Measurements from ENCODE around the gene RESP18.
"Not testable (repeated sequence)": the region's sequence is repeated elsewhere in the genome, so short reads cannot be mapped to it uniquely, and the experiment has no call there.

Gene RESP18

DNA sequence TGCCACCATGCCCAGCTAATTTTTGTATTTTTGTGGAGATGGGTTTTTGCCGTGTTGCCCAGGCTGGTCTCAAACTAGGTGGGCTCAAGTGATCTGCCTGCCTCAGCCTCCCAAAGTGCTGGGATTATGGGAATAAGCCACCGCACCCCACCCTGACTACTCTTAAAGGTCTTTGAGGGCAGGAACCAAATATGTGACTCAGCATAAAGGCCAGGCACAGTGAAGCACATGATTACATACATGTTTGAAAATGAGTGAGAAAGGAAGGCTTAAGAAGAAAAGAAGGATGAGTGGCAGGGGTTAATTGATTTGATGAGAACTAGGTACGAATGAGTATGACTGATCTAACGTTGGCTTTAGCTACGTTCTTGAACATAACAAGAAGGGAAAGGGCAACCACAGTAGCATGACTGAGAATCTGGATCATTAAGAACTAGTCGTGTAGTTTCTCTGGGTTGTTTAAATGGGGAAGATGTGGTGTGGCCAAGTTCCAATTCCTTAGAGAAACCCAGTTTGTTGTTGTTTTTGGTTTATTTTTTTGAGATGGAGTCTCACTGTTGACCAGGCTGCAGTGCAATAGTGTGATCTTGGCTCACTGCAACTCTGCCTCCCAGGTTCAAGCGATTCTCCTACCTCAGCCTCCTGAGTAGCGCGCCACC, 6.8 kb downstream of the RESP18 start:
- DNase-seq (ENCODE audit: low read depth in 2 of 2): no peak

DNA sequence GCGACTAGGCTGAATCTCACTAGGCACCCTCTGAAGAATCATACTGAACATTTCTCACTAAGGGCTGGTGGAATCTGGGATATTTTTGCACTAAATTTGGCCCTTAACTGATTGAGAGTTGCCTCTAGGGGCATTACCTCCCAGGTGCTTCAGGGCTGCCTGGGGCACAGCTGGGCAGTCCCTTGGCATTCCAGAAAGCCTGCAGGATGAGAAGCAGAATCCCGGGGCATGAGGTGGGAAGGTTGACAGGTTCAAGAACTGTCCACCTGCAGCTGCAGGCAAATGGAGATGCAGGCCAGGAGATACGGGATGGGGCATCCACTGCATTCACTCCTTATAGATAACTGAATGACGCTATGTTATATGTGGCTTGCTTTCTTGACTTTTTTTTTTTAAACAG, 7.4 kb downstream of the RESP18 start:
- DNase-seq (ENCODE audit: low read depth in 2 of 2): no peak

- DNase-seq (ENCODE audit: low read depth in 2 of 2): no peak
Observed at GRCh38 chr2:219323434-219323833, 9.1 kb downstream of the RESP18 start.

- no peak for DNase-seq (ENCODE audit: low read depth in 2 of 2)
Observed at GRCh38 chr2:219314804-219315468, 17.6 kb downstream of the RESP18 start.

GRCh38 chr2:219312683-219313263, 19.8 kb downstream of the RESP18 start:
- DNase-seq (ENCODE audit: low read depth in 2 of 2): not testable (repeated sequence)

DNA sequence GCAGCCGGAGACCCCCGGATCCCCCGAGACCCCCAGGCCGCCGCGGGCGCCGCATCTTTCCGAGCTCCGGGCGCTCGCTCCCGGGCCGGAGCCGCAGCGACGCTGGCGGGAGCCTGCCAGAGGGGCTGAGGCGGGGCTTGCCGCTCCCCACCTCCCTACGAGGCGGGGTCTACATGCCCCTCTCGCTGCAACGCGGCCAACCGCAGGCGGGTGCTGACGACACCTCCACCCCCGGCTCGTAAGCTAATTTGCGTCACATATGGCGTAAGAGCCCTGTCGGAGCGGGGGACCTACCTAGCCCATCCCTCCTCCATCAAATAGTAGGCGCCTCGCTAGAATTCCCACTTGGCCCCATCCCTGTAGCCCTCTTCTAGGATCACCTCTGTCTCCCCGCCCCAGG, 23.3 kb downstream of the RESP18 start, which contains the start of gene PTPRN:
Gene PTPRN, minus strand, starts transcription at position 124 of the 400 bp plus-strand sequence. Its CDS starts 69 bp downstream, at position 55.
- no peak for DNase-seq (ENCODE audit: low read depth in 2 of 2)

GRCh38 chr2:219308142-219309101, 24.1 kb downstream of the RESP18 start:
- peak; percentile 62 to 69 for DNase-seq (ENCODE audit: low read depth in 2 of 2)

- DNase-seq (ENCODE audit: low read depth in 2 of 2): no peak
Observed at GRCh38 chr2:219306047-219306446, 26.5 kb downstream of the RESP18 start.

GRCh38 chr2:219304223-219304622, 28.3 kb downstream of the RESP18 start:
- DNase-seq (ENCODE audit: low read depth in 2 of 2): no peak

DNA sequence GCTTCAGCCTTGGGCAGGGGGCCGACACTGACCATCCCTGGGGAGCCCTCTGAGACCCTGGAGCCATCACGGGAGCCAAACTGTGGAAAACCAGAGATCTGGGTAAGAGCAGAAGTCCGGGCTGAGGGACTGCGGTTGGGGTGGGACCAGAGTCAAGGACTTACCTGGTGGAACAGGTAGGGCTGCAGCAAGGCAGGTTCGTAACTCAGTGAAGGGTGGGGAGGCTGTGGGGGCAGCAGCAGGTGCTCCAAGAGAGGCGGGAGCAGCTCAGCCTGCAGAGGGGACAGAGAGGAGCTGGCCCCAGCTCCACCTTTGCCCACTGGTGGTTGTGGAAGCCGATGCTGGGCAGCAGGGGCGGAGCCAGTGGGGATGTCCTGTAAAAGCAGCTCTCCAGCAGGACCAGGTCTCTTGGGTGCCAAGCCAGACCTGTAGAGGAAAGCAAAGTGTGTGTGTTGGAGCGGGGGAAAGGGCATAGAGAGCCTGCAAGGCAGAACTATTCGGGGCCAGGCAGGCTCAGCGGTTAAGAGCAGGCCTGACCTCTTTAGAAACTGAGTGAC, 30.1 kb downstream of the RESP18 start:
- no peak for DNase-seq (ENCODE audit: low read depth in 2 of 2)

DNA sequence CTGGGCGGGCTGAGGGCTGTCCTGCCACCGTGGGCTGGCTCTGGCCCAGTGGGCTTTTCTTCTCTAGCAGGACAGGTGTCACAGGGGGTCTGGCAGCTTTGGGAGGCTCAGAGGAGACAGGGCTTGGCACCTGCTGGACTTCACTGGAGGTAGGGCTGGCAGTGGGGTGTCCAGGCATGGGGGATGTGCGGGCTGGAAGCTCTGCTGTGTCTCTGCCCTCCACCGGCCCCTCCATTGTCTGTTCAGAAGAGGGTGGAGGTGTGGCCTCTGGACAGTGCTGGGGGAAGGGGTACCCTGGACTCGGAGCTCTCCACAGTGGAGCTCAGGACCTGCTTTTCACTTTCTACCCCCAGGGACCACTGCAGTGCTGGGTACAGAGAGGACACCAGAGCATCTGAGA, 32.5 kb downstream of the RESP18 start:
- DNase-seq (ENCODE audit: low read depth in 2 of 2): no peak

GRCh38 chr2:219299372-219299760, 33.2 kb downstream of the RESP18 start:
- DNase-seq (ENCODE audit: low read depth in 2 of 2): no peak

DNA sequence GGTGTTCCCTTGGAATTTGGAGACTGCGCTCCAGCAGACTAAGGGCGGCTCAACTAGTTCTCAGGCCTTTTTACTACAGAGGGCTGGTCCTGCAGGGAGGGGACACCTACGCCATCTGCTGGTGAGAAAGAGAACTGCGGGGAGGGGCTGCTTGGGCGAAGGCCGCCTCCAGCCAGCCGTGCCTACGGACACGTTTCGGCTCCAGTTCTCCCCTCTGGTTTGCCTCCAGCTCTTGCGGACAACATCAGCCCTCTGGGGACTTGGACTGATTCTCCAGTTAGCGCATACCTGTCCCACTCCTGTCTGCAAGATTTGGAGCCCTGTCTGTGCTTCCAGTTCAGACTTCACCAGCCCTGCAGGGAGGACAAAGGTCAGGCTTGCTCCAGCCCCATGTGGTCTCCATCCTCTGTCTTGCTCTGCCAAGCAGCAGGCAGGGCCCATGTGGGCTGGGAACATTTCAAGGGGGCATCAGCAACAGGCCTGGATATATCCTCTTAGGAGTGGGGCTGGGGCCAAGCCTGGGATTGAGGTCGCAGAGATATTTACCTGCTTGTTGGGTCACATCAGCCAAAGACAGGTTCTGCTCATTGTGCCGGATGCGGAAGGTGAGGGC, 33.7 kb downstream of the RESP18 start:
- peak; percentile 85 to 94 for DNase-seq (ENCODE audit: low read depth in 2 of 2)

GRCh38 chr2:219297766-219298456, 34.6 kb downstream of the RESP18 start:
- no peak for DNase-seq (ENCODE audit: low read depth in 2 of 2)

DNA sequence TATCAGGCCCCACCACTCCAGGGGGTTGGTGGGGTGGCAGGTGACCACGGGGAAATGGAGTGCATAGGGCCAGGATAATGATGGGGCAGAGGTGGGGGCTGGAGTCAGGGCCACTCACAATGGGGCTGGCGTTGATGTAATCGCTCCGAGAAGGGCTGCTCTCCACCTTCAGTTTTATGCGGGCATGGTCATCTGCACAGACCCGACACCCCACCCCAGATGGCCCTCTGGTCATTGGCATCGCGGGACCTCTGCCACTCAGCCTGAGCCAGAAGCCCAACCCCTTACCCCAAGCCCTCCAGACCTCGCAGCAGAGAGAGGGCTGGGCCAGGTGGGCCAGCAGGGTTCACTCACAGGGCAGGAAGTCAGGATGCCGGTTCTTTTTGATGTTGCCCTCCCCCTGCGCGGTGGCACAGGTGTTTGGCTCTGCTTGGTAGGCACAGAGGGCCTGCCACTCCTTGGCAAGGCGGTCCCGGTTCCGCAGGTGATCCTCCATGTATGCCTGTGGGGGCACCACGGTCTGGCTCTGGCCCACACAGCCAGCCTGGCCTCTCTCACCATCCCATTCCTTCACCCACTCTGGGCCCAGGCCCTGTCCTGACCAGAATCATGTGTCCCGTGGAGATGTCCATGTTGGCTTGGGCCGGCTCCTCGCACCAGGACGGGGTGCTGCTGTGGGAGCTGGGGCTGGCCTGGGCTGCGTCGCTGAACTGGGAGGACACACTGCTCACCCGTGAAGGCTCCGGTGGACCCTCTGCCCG, 35.7 kb downstream of the RESP18 start:
- no peak for DNase-seq (ENCODE audit: low read depth in 2 of 2)

DNA sequence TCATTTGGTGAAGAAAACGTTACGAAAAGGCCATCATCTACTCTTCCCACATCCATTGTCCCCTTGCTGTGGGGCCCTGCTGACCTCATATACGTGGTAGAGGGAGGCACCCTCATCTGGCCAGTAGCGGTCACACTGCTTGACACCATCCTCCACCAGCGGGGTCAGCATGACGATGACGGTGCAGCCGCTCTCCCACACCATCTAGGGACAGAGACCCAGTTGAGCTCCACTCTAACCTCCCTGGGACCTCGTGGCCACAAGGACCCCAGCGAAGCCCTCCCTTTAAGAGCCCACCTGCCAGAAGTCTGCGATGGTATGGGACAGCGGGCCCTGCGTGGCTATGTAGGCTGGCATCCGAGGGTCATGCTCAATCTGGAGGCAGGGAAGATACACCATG, 36.4 kb downstream of the RESP18 start:
- DNase-seq (ENCODE audit: low read depth in 2 of 2): no peak

- DNase-seq (ENCODE audit: low read depth in 2 of 2): peak; percentile 81 to 82
Observed at GRCh38 chr2:219294356-219295351, 37.9 kb downstream of the RESP18 start.

GRCh38 chr2:219293736-219294231, 38.8 kb downstream of the RESP18 start:
- no peak for DNase-seq (ENCODE audit: low read depth in 2 of 2)
